Tibial nerve (tissue), 4 donors: ENCODE results near the gene DDB1. TPM values are rescaled to one million over a fixed set of nuclear protein-coding genes. Genes with fewer than 3 reads are reported as not detected.
A peak's percentile ranks its signal among the peaks of the same experiment; 100 is the strongest.

Experiments
- DNase-seq, 2 donors: peaks; one replicate each; pipeline ENCODE4 v3.0.0-alpha.2; 2019; ENCODE audit warnings: low spot score in 2 of 2
- H3K27ac ChIP-seq, 4 donors: fragments of 200-600 bp; sonication (generic) in 3 of 4; one replicate each; pipeline ENCODE4 v1.5.1; 2017 to 2019; ENCODE audit warnings: mild to moderate bottlenecking in 1 of 4
- H3K27me3 ChIP-seq, 2 donors: fragments of 200-600 bp; sonication (generic) in 1 of 2; one replicate each; pipeline versions ENCODE4 v1.5.1 to v1.6.0; 2017 to 2019
- H3K36me3 ChIP-seq, 3 donors: fragments of 200-600 bp; sonication (generic); one replicate each; pipeline ENCODE4 v1.5.1; 2018 to 2019
- H3K4me1 ChIP-seq, 4 donors: fragments of 200-600 bp; sonication (generic) in 3 of 4; one replicate each; pipeline ENCODE4 v1.5.1; 2017 to 2019
- H3K4me3 ChIP-seq, 4 donors: fragments of 200-600 bp; sonication (generic) in 3 of 4; one replicate each; pipeline ENCODE4 v1.5.1; 2017 to 2019; ENCODE audit warnings: mild to moderate bottlenecking in 1 of 4, moderate library complexity in 1 of 4
- H3K9me3 ChIP-seq, 4 donors: fragments of 200-600 bp; sonication (generic) in 3 of 4; one replicate each; pipeline ENCODE4 v1.5.1; 2017 to 2019
- CTCF ChIP-seq, 5 experiments: fragments of 200-600 bp in 3 of 5; fragments of 450-650 bp in 2 of 5; sonication (generic) in 3 of 5; IDR thresholded peaks; one replicate each; pipeline ENCODE4 v1.5.1; 2016 to 2019; ENCODE audit warnings: antibody characterized with exemption in 5 of 5, mild to moderate bottlenecking in 3 of 5, moderate library complexity in 2 of 5
- EP300 ChIP-seq, 2 donors: sonication (generic); formaldehyde crosslinking; IDR thresholded peaks; one replicate each; pipeline ENCODE4 v1.6.1; 2017; ENCODE audit warnings: antibody characterized with exemption in 2 of 2, mild to moderate bottlenecking in 1 of 2
- POLR2A ChIP-seq, 2 donors: fragments of 450-650 bp; IDR thresholded peaks; one replicate each; pipeline ENCODE4 v1.6.1; 2017; ENCODE audit warnings: antibody characterized with exemption in 2 of 2, mild to moderate bottlenecking in 2 of 2, moderate library complexity in 2 of 2
- WGBS, 2 donors: methylation state at CpG; one replicate each; pipeline ENCODE4 v1.1.5; 2018; 5-methylcytosine and 5-hydroxymethylcytosine counted together
- total RNA-seq, 4 donors: library from RNA; depleted of rRNA; stranded (reverse); fragments of >200 nt; gene quantifications; one replicate each; pipeline ENCODE4 v1.1.0, GENCODE V29; 2016

DDB1 gene
- total RNA-seq, 4 donors from 2014 or later = 100 to 138 (median 113) TPM

- TF ChIP-seq CTCF (IDR thresholded peaks at IDR 0.05) (no peak), EP300 (IDR thresholded peaks at IDR 0.05) (no peak), POLR2A (IDR thresholded peaks at IDR 0.05) (no peak)
- H3K4me3 ChIP-seq = no peak overlapping the region
- peaks cover 0 to 26% (median 0%) of the 10 kb centered on the region in 3 donors for H3K36me3 ChIP-seq
- no peaks in the 10 kb centered on the region for H3K27me3 ChIP-seq
- DNase-seq = no peak
- H3K4me1 ChIP-seq = peaks cover 0 to 57% (median 20%) of the 10 kb centered on the region in 4 donors
- peak overlapping the region in 2 of 4 donors; percentile 4 to 97 for H3K27ac ChIP-seq
- no peaks in the 10 kb centered on the region for H3K9me3 ChIP-seq
- 71 to 78% methylated on average over 16 of the region's 16 CpGs for WGBS, 2 donors
Measured at GRCh38 chr11:61334434-61335354, 1.8 kb upstream of the DDB1 start.

GRCh38 chr11:61333550-61334433, 887 bp upstream of the DDB1 start:
- Histone ChIP-seq H3K4me1 (peaks cover 0 to 65% (median 20%) of the 10 kb centered on the region in 4 donors), H3K36me3 (peaks cover 0 to 26% (median 0%) of the 10 kb centered on the region in 3 donors)
- DNase-seq = no peak

GRCh38 chr11:61332281-61332796, 566 bp downstream of the DDB1 start:
- H3K27ac ChIP-seq = peak overlapping the region; percentile 70 to 97 (median 96)
- 0% methylated on average over 23 to 24 of the region's 24 CpGs for WGBS, 2 donors
- peak overlapping the region; percentile 55 to 100 (median 99) for H3K4me3 ChIP-seq
- no peaks in the 10 kb centered on the region for H3K27me3 ChIP-seq
- TF ChIP-seq EP300 (IDR thresholded peaks at IDR 0.05) (no peak), CTCF (IDR thresholded peaks at IDR 0.05) (no peak), POLR2A (IDR thresholded peaks at IDR 0.05) (no peak)
- H3K4me1 ChIP-seq = peaks cover 0 to 79% (median 20%) of the 10 kb centered on the region in 4 donors
- H3K36me3 ChIP-seq = peaks cover 0 to 27% (median 0%) of the 10 kb centered on the region in 3 donors
- H3K9me3 ChIP-seq = no peaks in the 10 kb centered on the region
- no peak for DNase-seq

More at GRCh38 chr11:61333550-61334433, 887 bp upstream of the DDB1 start:
- Histone ChIP-seq H3K27me3 (no peaks in the 10 kb centered on the region), H3K9me3 (no peaks in the 10 kb centered on the region), H3K27ac (peak overlapping the region; percentile 70 to 97 (median 96)), H3K4me3 (peak overlapping the region; percentile 55 to 100 (median 99))
- WGBS, 2 donors = 28 to 30% methylated on average over 19 of the region's 19 CpGs
- no peak for TF ChIP-seq EP300 (IDR thresholded peaks at IDR 0.05)
- no peak for TF ChIP-seq CTCF (IDR thresholded peaks at IDR 0.05)
- no peak for TF ChIP-seq POLR2A (IDR thresholded peaks at IDR 0.05)

GRCh38 chr11:61331651-61332050, 1.3 kb downstream of the DDB1 start:
- peak overlapping the region in 2 of 4 donors; percentile 70 to 97 for H3K27ac ChIP-seq
- TF ChIP-seq EP300 (IDR thresholded peaks at IDR 0.05) (no peak), POLR2A (IDR thresholded peaks at IDR 0.05) (no peak), CTCF (IDR thresholded peaks at IDR 0.05) (no peak)
- H3K4me3 ChIP-seq = peak overlapping the region; percentile 55 to 100 (median 99)
- no peak for DNase-seq
- peaks cover 0 to 80% (median 20%) of the 10 kb centered on the region in 4 donors for H3K4me1 ChIP-seq
- H3K27me3 ChIP-seq = no peaks in the 10 kb centered on the region
- H3K9me3 ChIP-seq = no peaks in the 10 kb centered on the region
- peaks cover 0 to 34% (median 0%) of the 10 kb centered on the region in 3 donors for H3K36me3 ChIP-seq
- 58 to 63% methylated on average over 6 of the region's 6 CpGs for WGBS, 2 donors
